ENCODE data around the gene CEP41. TPM values are rescaled to one million over a fixed set of nuclear protein-coding genes. Genes with fewer than 3 reads are reported as not detected.
A peak's percentile ranks its signal among the peaks of the same experiment; 100 is the strongest.

CEP41 gene
- total RNA-seq, 2 donors from 2014 or later = 8.7 to 9.0 TPM

GRCh38 chr7:130444234-130444633 lies 3.4 kb upstream of the CEP41 start:
- H3K27ac ChIP-seq = no peak overlapping the region
- peaks cover 3% of the 10 kb centered on the region for H3K9me3 ChIP-seq

DNA sequence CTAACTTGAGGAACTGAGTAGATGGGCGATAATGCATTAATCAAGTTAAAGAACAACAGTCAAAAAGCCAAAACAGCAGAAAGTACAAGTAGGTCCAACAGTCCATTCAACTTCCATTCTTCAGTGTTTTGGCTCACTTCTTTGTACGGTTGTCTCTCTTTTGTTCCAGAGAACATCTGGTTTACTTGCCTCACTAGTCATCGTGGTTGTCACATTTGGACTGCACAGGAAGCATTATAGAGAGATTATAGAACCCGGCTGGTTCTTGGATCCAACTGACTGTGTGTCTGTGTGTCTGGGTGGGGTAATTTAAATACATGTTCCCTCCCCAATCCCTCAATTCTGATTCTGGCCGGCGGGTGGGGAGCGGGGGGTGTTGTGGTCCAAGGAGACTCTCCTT lies 1.8 kb upstream of the CEP41 start:
- Histone ChIP-seq H3K27ac (no peak overlapping the region), H3K9me3 (peaks cover under 1% of the 10 kb centered on the region), H3K36me3 (no peaks in the 10 kb centered on the region), H3K4me1 (ENCODE audit: control insufficient read depth in 1 of 2, low read depth in 2 of 2) (peaks cover 5 to 7% of the 10 kb centered on the region in 2 donors), H3K4me3 (no peak overlapping the region), H3K27me3 (replicated peaks; ENCODE audit: insufficient read depth) (no peaks in the 10 kb centered on the region)
- TF ChIP-seq CTCF (IDR thresholded peaks at IDR 0.05) = no peak
- ATAC-seq (ENCODE audit: insufficient number of reproducible peaks, low FRiP score, low read depth) (no peak), DNase-seq (ENCODE audit: low spot score) (no peak)

More at GRCh38 chr7:130444234-130444633, 3.4 kb upstream of the CEP41 start:
- Histone ChIP-seq H3K27me3 (replicated peaks; ENCODE audit: insufficient read depth) (no peaks in the 10 kb centered on the region), H3K36me3 (no peaks in the 10 kb centered on the region), H3K4me1 (ENCODE audit: control insufficient read depth in 1 of 2, low read depth in 2 of 2) (peaks cover 5 to 7% of the 10 kb centered on the region in 2 donors), H3K4me3 (no peak overlapping the region)
- TF ChIP-seq CTCF (IDR thresholded peaks at IDR 0.05) = no peak
- DNase-seq (ENCODE audit: low spot score) (no peak), ATAC-seq (ENCODE audit: insufficient number of reproducible peaks, low FRiP score, low read depth) (no peak)

- Histone ChIP-seq H3K4me3 (peak overlapping the region; percentile 95), H3K36me3 (no peaks in the 10 kb centered on the region), H3K9me3 (no peaks in the 10 kb centered on the region), H3K27me3 (replicated peaks; ENCODE audit: insufficient read depth) (no peaks in the 10 kb centered on the region), H3K27ac (peak overlapping the region; percentile 70 to 79), H3K4me1 (ENCODE audit: control insufficient read depth in 1 of 2, low read depth in 2 of 2) (peaks cover 5 to 7% of the 10 kb centered on the region in 2 donors)
- DNase-seq (ENCODE audit: low spot score) (no peak), ATAC-seq (ENCODE audit: insufficient number of reproducible peaks, low FRiP score, low read depth) (no peak)
- TF ChIP-seq CTCF (IDR thresholded peaks at IDR 0.05) = no peak
Observed at GRCh38 chr7:130441408-130441869, 623 bp upstream of the CEP41 start.

DNA sequence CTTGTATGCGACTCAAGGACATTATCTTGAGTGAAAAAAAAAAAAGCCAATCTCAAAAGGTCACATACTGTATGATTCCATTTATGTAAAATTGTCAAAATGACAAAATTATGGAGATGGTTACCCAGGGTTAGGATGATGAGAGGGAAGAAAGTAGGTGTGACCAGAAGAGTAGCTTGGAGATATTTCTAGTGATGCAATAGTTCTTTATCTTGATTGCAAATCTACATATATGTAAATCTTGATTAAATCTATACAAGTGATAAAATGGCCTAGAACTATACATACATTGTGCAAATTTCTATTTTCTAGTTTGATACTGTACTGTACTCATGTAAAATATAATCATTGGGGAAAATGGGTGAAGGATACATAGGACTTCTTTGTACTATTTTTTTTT lies 4.6 kb downstream of the CEP41 start:
- H3K27me3 ChIP-seq (replicated peaks; ENCODE audit: insufficient read depth) = no peaks in the 10 kb centered on the region
- ATAC-seq (ENCODE audit: insufficient number of reproducible peaks, low FRiP score, low read depth) = no peak
- no peak for DNase-seq (ENCODE audit: low spot score)

GRCh38 chr7:130435311-130435854 lies 5.4 kb downstream of the CEP41 start:
- DNase-seq (ENCODE audit: low spot score) (no peak), ATAC-seq (ENCODE audit: insufficient number of reproducible peaks, low FRiP score, low read depth) (no peak)
- Histone ChIP-seq H3K27ac (no peak overlapping the region), H3K9me3 (no peaks in the 10 kb centered on the region), H3K27me3 (replicated peaks; ENCODE audit: insufficient read depth) (no peaks in the 10 kb centered on the region), H3K4me3 (no peak overlapping the region), H3K4me1 (ENCODE audit: control insufficient read depth in 1 of 2, low read depth in 2 of 2) (peaks cover 2 to 11% of the 10 kb centered on the region in 2 donors), H3K36me3 (no peaks in the 10 kb centered on the region)
- no peak for TF ChIP-seq CTCF (IDR thresholded peaks at IDR 0.05)

More for the DNA sequence above, 4.6 kb downstream of the CEP41 start:
- Histone ChIP-seq H3K27ac (no peak overlapping the region), H3K9me3 (no peaks in the 10 kb centered on the region), H3K4me1 (ENCODE audit: control insufficient read depth in 1 of 2, low read depth in 2 of 2) (peaks cover 2% of the 10 kb centered on the region in 2 donors), H3K36me3 (no peaks in the 10 kb centered on the region), H3K4me3 (no peak overlapping the region)
- TF ChIP-seq CTCF (IDR thresholded peaks at IDR 0.05) = no peak

Data from thoracic aorta (tissue), 2 donors.